Upper lobe of right lung (tissue), 1 donor: ENCODE measurements around the gene SLC39A11. TPM values are rescaled to one million over a fixed set of nuclear protein-coding genes. Genes with fewer than 3 reads are reported as not detected.

Experiments
- ATAC-seq: fragments of 200-7000 bp; cut with Tn5 transposase; one replicate; pipeline ENCODE4 v1.9.1; 2020; ENCODE audit warnings: mild to moderate bottlenecking, moderate library complexity
- DNase-seq: peaks from one replicate; pipeline ENCODE4 v3.0.0-alpha.2; 2020
- H3K27ac ChIP-seq: fragments of 200-600 bp; one replicate; pipeline ENCODE4 v1.8.0; 2022
- H3K27me3 ChIP-seq: fragments of 200-600 bp; one replicate; pipeline ENCODE4 v1.8.0; 2022; ENCODE audit warnings: mild to moderate bottlenecking
- H3K36me3 ChIP-seq: fragments of 200-600 bp; one replicate; pipeline ENCODE4 v1.8.0; 2022
- H3K4me1 ChIP-seq: fragments of 200-600 bp; one replicate; pipeline ENCODE4 v1.8.0; 2022
- H3K4me3 ChIP-seq: fragments of 200-600 bp; one replicate; pipeline ENCODE4 v1.8.0; 2022; ENCODE audit warnings: mild to moderate bottlenecking
- H3K9me3 ChIP-seq: fragments of 200-600 bp; one replicate; pipeline ENCODE4 v1.8.0; 2022
- CTCF ChIP-seq: fragments of 200-600 bp; IDR thresholded peaks from one replicate; pipeline ENCODE4 v1.8.0; 2022; ENCODE audit warnings: antibody characterized with exemption
- intact Hi-C: fragments of 100-400 bp; cut with DNase I; formaldehyde crosslinking; loops from one replicate; pipeline ENCODE4 v1.11.0; 2022
- total RNA-seq: library from RNA; stranded (reverse); fragmentation: NEBNext Ultra II Directional; extraction: Animal tissue kit (Norgen Biotek cat#: 25700); gene quantifications from one replicate; pipeline ENCODE4 v1.2.1, GENCODE V29; 2021
- donor health status: DM: no; HTN: yes; CAD: no; lungs with severe emphysema.

Gene SLC39A11
- total RNA-seq, 1 donor from 2014 or later = 33.7 TPM

- Histone ChIP-seq H3K27ac (no peak overlapping the region), H3K27me3 (no peaks in the 10 kb centered on the region), H3K4me3 (no peak overlapping the region), H3K9me3 (no peaks in the 10 kb centered on the region), H3K4me1 (no peaks in the 10 kb centered on the region), H3K36me3 (no peaks in the 10 kb centered on the region)
- DNase-seq = no peak
- no peak for ATAC-seq
- no peak for TF ChIP-seq CTCF
- intact Hi-C loops = no loop called here
These were observed 67.4 kb downstream of the SLC39A11 start for GRCh38 chr17:73025041-73025560.

- H3K4me3 ChIP-seq = no peak overlapping the region
- H3K9me3 ChIP-seq = peaks cover 3% of the 10 kb centered on the region
- TF ChIP-seq CTCF = no peak
- H3K36me3 ChIP-seq = no peaks in the 10 kb centered on the region
- no peak overlapping the region for H3K27ac ChIP-seq
- no peaks in the 10 kb centered on the region for H3K4me1 ChIP-seq
- ATAC-seq (no peak), DNase-seq (no peak)
- intact Hi-C loops = no loop called here
- H3K27me3 ChIP-seq = no peaks in the 10 kb centered on the region
These were observed 68.7 kb downstream of the SLC39A11 start for GRCh38 chr17:73023759-73024158.

GRCh38 chr17:73022694-73023093 lies 69.8 kb downstream of the SLC39A11 start:
- H3K9me3 ChIP-seq = peaks cover 6% of the 10 kb centered on the region
- ATAC-seq (no peak), DNase-seq (no peak)
- no peak overlapping the region for H3K4me3 ChIP-seq
- H3K4me1 ChIP-seq = no peaks in the 10 kb centered on the region
- H3K27ac ChIP-seq = no peak overlapping the region
- no peak for TF ChIP-seq CTCF
- intact Hi-C loops = no loop called here
- no peaks in the 10 kb centered on the region for H3K36me3 ChIP-seq
- no peaks in the 10 kb centered on the region for H3K27me3 ChIP-seq

DNA sequence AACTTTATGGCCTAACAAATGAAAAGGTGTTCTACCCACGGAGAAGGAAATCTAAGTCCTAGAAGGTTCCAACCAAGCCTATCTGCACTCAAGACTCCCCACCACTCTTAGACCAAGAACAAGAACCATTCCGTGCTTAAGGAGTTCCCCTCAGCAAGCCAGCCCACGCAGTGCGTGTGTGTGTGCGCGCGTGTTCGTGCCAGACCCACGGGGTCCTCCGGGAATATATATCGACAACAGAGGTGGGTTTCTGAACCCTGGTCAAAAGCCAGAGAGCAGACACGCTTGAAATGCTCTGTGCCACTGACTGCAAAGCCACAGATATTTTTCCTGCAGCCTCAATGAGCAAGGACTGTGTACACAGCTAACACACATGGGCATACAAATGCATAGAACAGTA lies 70.7 kb downstream of the SLC39A11 start:
- Histone ChIP-seq H3K27me3 (no peaks in the 10 kb centered on the region), H3K36me3 (no peaks in the 10 kb centered on the region), H3K4me1 (no peaks in the 10 kb centered on the region), H3K27ac (no peak overlapping the region), H3K9me3 (peaks cover 6% of the 10 kb centered on the region), H3K4me3 (no peak overlapping the region)
- intact Hi-C loops = no loop called here
- DNase-seq (no peak), ATAC-seq (no peak)
- no peak for TF ChIP-seq CTCF

DNA sequence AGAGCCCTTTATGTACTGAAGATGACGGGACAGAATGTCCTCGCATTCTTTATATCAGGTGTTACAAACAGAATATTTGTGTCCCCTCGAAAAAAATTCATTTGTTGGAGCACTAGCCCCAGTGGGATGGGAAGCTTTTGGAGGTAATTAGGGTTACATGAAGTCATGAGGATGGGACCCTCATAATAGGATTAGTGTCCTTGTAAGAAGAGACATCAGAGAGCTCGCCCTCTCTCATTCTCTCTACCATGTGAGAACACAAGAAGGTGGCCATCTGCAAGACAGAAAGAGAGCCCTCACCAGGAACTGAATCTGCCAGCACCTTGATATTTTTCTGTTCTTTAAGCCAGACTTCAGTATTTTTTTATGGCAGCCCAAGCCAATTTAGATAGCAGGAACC lies 72.4 kb downstream of the SLC39A11 start:
- intact Hi-C loops = no loop called here
- H3K27me3 ChIP-seq = no peaks in the 10 kb centered on the region
- H3K9me3 ChIP-seq = peaks cover 6% of the 10 kb centered on the region
- no peak overlapping the region for H3K27ac ChIP-seq
- no peak for DNase-seq
- ATAC-seq = no peak
- no peaks in the 10 kb centered on the region for H3K4me1 ChIP-seq
- no peak for TF ChIP-seq CTCF
- no peaks in the 10 kb centered on the region for H3K36me3 ChIP-seq
- H3K4me3 ChIP-seq = no peak overlapping the region

DNA sequence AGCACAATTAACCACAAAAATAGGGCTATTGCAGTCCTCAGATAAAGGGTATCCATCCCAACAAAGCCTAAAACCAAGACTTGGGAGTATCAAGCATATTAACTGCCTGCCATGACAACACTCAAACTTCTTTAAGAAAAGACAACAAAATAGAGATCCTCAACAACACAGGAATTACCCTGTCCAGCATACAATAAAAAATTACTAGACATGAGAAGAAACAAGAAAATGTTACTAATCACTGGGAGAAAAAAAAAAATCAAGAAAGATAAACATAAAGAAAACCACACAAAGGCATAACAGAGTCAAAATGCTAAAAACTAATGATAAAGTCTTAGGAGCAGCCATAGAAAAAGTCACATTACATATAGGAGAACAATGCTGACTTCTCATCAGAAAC lies 73.9 kb downstream of the SLC39A11 start:
- intact Hi-C loops = no loop called here
- no peaks in the 10 kb centered on the region for H3K27me3 ChIP-seq
- H3K9me3 ChIP-seq = peaks cover 6% of the 10 kb centered on the region

More for the DNA sequence above, 73.9 kb downstream of the SLC39A11 start:
- H3K36me3 ChIP-seq = no peaks in the 10 kb centered on the region
- no peak overlapping the region for H3K27ac ChIP-seq
- no peak for ATAC-seq
- no peak for DNase-seq
- no peak for TF ChIP-seq CTCF
- H3K4me1 ChIP-seq = no peaks in the 10 kb centered on the region
- no peak overlapping the region for H3K4me3 ChIP-seq
